K562 (cell line): Measurements from ENCODE around the gene GDNF. TPM values are rescaled to one million over a fixed set of nuclear protein-coding genes. Genes with fewer than 3 reads are reported as not detected.

Experiments
- ATAC-seq: fragments of 200-7000 bp; cut with Tn5 transposase; 3 replicates; pipeline ENCODE4 v1.9.1; 2020; ENCODE audit warnings: moderate library complexity
- BruUV-seq: library from RNA; stranded (reverse); fragments of 400-500 nt; replicated peaks from 2 replicates; lab custom pipeline; 2021; lab: Mats Ljungman, UMichigan
- CTCF ChIA-PET: fragments of 300-600 bp; formaldehyde crosslinking; extraction: SDS; loops from one replicate; lab custom pipeline; 2021; ENCODE audit warnings: low intra/inter-chr PET ratio; lab: Yijun Ruan, JAX
- POLR2A ChIA-PET: fragments of 300-600, 350-650 bp; sonication (Branson Sonifier 250); formaldehyde crosslinking; extraction: SDS; loops from one replicate; lab custom pipeline; 2021; ENCODE audit warnings: antibody characterized with exemption, inconsistent platforms; lab: Yijun Ruan, JAX
- DNase-seq, 4 experiments: peaks; one replicate each; pipeline versions ENCODE4 v3.0.0 to v3.0.0-alpha.2; 2011 to 2018; ENCODE audit warnings: low spot score in 3 of 4, mixed read lengths in 3 of 4; ENCODE audit errors: extremely low read depth in 1 of 4
- FAIRE-seq: peaks from 2 replicates; lab custom pipeline; 2011; peaks lifted over from hg19 to GRCh38; lab: Jason Lieb, UNC
- H2AFZ ChIP-seq: 2 replicates; pipeline ENCODE4 v1.6.0; 2011; ENCODE audit warnings: low read depth, low read length, control low read depth, inconsistent platforms
- H3K27ac ChIP-seq: fragments of 200-600 bp; 3 replicates; pipeline ENCODE4 v1.8.0; 2011; ENCODE audit warnings: low read depth, mild to moderate bottlenecking, control low read depth, inconsistent platforms, low read length, moderate library complexity, mixed read lengths; ENCODE audit errors: extremely low read depth
- H3K27me3 ChIP-seq, 2 experiments: fragments of 300-600 bp in 1 of 2; 2 replicates in 1 of 2; 3 replicates in 1 of 2; pipeline versions ENCODE4 v1.6.0 to v1.8.0; 2011; ENCODE audit warnings: inconsistent platforms in 2 of 2, low read length in 2 of 2, mild to moderate bottlenecking in 1 of 2, mixed read lengths in 1 of 2, moderate library complexity in 1 of 2; ENCODE audit not compliant: control insufficient read depth in 2 of 2, insufficient read depth in 2 of 2
- H3K36me3 ChIP-seq: fragments of 300-600 bp; 3 replicates; pipeline ENCODE4 v1.8.0; 2011; ENCODE audit warnings: mild to moderate bottlenecking, low read length, inconsistent platforms; ENCODE audit not compliant: control insufficient read depth, insufficient read depth
- H3K4me1 ChIP-seq, 2 experiments: fragments of 200-600 bp in 1 of 2; replicated peaks in 1 of 2; 2 replicates in 1 of 2; 3 replicates in 1 of 2; pipeline versions ENCODE4 v1.5.1 to v1.8.0; 2011; ENCODE audit warnings: inconsistent platforms in 2 of 2, low read length in 2 of 2, mild to moderate bottlenecking in 1 of 2, mixed read lengths in 1 of 2, moderate library complexity in 1 of 2; ENCODE audit not compliant: control insufficient read depth in 2 of 2, insufficient read depth in 2 of 2
- H3K4me2 ChIP-seq: 2 replicates; pipeline ENCODE4 v1.6.1; 2011; ENCODE audit warnings: low read length, control low read depth, inconsistent platforms, mixed read lengths; ENCODE audit not compliant: insufficient read depth
- H3K4me3 ChIP-seq: fragments of 200-600 bp; sonication (generic), shearing (Covaris generic); 2 replicates; pipeline ENCODE4 v1.5.1; 2016; ENCODE audit warnings: control low read depth, inconsistent platforms
- H3K79me2 ChIP-seq: fragments of 200-600 bp; 3 replicates; pipeline ENCODE4 v1.8.0; 2011; ENCODE audit warnings: low read length, inconsistent platforms; ENCODE audit not compliant: control insufficient read depth, insufficient read depth
- H3K9ac ChIP-seq, 2 experiments: 2 replicates each; pipeline versions ENCODE4 v1.6.0 to v1.6.1; 2011; ENCODE audit warnings: low read depth in 2 of 2, low read length in 2 of 2, control low read depth in 1 of 2, inconsistent platforms in 1 of 2, mild to moderate bottlenecking in 1 of 2, mixed read lengths in 1 of 2; ENCODE audit not compliant: insufficient read depth in 1 of 2
- H3K9me1 ChIP-seq: one replicate; pipeline ENCODE4 v1.6.0; 2011; ENCODE audit warnings: inconsistent platforms, mild to moderate bottlenecking, low read length, moderate library complexity; ENCODE audit not compliant: control insufficient read depth, insufficient read depth
- H3K9me3 ChIP-seq: replicated peaks from 2 replicates; pipeline ENCODE4 v1.5.1; 2011; ENCODE audit warnings: low read depth, low read length, inconsistent platforms; ENCODE audit not compliant: control insufficient read depth, insufficient read depth
- H4K20me1 ChIP-seq: replicated peaks from 2 replicates; pipeline ENCODE4 v1.6.1; 2011; ENCODE audit warnings: low read length, inconsistent platforms, mixed read lengths; ENCODE audit not compliant: control insufficient read depth, insufficient read depth
- ATF1 ChIP-seq, 2 experiments: fragments of 450-650 bp in 1 of 2; IDR thresholded peaks; 2 replicates each; pipeline ENCODE4 v1.6.1; 2016; ENCODE audit warnings: missing compliant biosample characterization in 1 of 2, missing genetic modification characterization in 1 of 2
- MAZ ChIP-seq, 2 experiments: fragments of 450-650 bp in 1 of 2; sonication (generic) in 1 of 2; formaldehyde crosslinking; IDR thresholded peaks in 1 of 2; conservative IDR thresholded peaks in 1 of 2; 2 replicates each; pipeline versions ENCODE4 v1.4.0 to v1.5.0; 2020; ENCODE audit warnings: mild to moderate bottlenecking in 1 of 2, missing genetic modification reagents in 1 of 2
- MGA ChIP-seq: fragments of 450-650 bp; IDR thresholded peaks from 2 replicates; pipeline ENCODE4 v1.6.1; 2016; ENCODE audit warnings: mild to moderate bottlenecking, moderate library complexity
- PATZ1 ChIP-seq: fragments of 250-450 bp; sonication (Bioruptor Pico); IDR thresholded peaks from 2 replicates; pipeline ENCODE4 v1.5.0; 2020; ENCODE audit warnings: mild to moderate bottlenecking, borderline replicate concordance
- PHF20 ChIP-seq: fragments of 450-650 bp; IDR thresholded peaks from 2 replicates; pipeline ENCODE4 v1.6.1; 2018; ENCODE audit not compliant: partially characterized antibody
- RBM14 ChIP-seq: fragments of 200-400 bp; formaldehyde crosslinking; IDR thresholded peaks from 2 replicates; pipeline ENCODE4 v1.6.1; 2018; ENCODE audit warnings: low read depth, mild to moderate bottlenecking, low read length, moderate library complexity, borderline replicate concordance; ENCODE audit not compliant: insufficient read depth
- WGBS: fragments of 100-300 bp; shearing (Covaris generic); methylation state at CpG from one replicate; pipeline ENCODE4 v1.1.6; 2016; ENCODE audit warnings: low coverage, mixed read lengths; ENCODE audit not compliant: insufficient coverage; ENCODE audit errors: missing lambda C conversion rate; 5-methylcytosine and 5-hydroxymethylcytosine counted together
- in situ Hi-C: fragments of 300-500 bp; cut with MboI; formaldehyde crosslinking; loops from 4 replicates; pipeline ENCODE4 v1.15.0; 2018; ENCODE audit warnings: inconsistent platforms, mixed read lengths
- intact Hi-C: fragments of 100-400 bp; cut with micrococcal nuclease; formaldehyde crosslinking; loops from 2 replicates; pipeline ENCODE4 v1.14.2; 2022
- polyA plus RNA-seq, 8 experiments: library from polyadenylated mRNA; depleted of rRNA in 4 of 8; stranded (reverse) in 5 of 8; unstranded in 3 of 8; fragments of >200 nt; fragmentation: Nextera tagmentation in 2 of 8; fragmentation: Illumina TruSeq in 1 of 8; extraction: Ambion mirVana in 2 of 8; extraction: Trizol in 1 of 8; gene quantifications; 2 replicates each; pipeline versions ENCODE4 v1.2.1 to v1.2.3, GENCODE V29; 2011 to 2014; ENCODE audit warnings: inconsistent platforms in 1 of 8, missing spikeins in 1 of 8
- total RNA-seq, 7 experiments: library from RNA; depleted of rRNA in 6 of 7; stranded (reverse); fragments of >200 nt in 6 of 7; fragmentation: Illumina TruSeq in 2 of 7; extraction: Trizol in 2 of 7; gene quantifications; 2 replicates each; pipeline versions ENCODE4 v1.2.1 to v1.2.3, GENCODE V29; 2011 to 2021; ENCODE audit warnings: low replicate concordance in 1 of 7

The GDNF gene
- total and polyA plus RNA-seq, 9 of the 15 experiments (the other 6 are each of a cell fraction or from before 2014, with no cell fraction given), result not detected

- DNase-seq (no peak), FAIRE-seq (no peak), ATAC-seq (no peak)
- H3K9ac ChIP-seq, result no peak overlapping the region
- H4K20me1 ChIP-seq, result no peaks in the 10 kb centered on the region; the same call in 1 of the 2 replicates
- no peak overlapping the region for H2AFZ ChIP-seq
- H3K79me2 ChIP-seq, result no peaks in the 10 kb centered on the region
- H3K27ac ChIP-seq, result no peak overlapping the region
- H3K4me1 ChIP-seq, result peaks cover 0 to 31% of the 10 kb centered on the region in 2 experiments; a peak in 2 of 5 replicates
- POLR2A ChIA-PET, result interaction anchor here (1.1 kb wide), 1 partner anchor 356 kb away, joined by 3 read pairs; no protein-coding TSS in a partner anchor
- WGBS, result 4% methylated on average over 16 of the region's 16 CpGs
- H3K9me3 ChIP-seq, result 0 out of 2 replicates have a peak, but pooled peaks cover 2% of the 10 kb centered on the region
- no TSS peak for BruUV-seq
- H3K4me2 ChIP-seq, result no peak overlapping the region
- H3K9me1 ChIP-seq, result no peaks in the 10 kb centered on the region
- intact Hi-C loops, result loop anchor here (2.0 kb wide), 1 partner anchor 423 kb away; no protein-coding TSS in a partner anchor
- H3K4me3 ChIP-seq, result no peak overlapping the region
- H3K36me3 ChIP-seq, result no peaks in the 10 kb centered on the region
- CTCF ChIA-PET, result interaction anchor here (0.5 to 1.8 kb wide), 2 partner anchors 357 to 423 kb away, joined by 3 to 9 read pairs; no protein-coding TSS in a partner anchor
- H3K27me3 ChIP-seq, result peaks cover 49 to 73% of the 10 kb centered on the region in 2 experiments
- in situ Hi-C loops, result no loop called here
- TF ChIP-seq MGA (no peak), PHF20 (no peak), ATF1 (CRISPR knock-in tag; IDR thresholded peaks at IDR 0.05) (no peak), ATF1 (tag; IDR thresholded peaks at IDR 0.05) (no peak), RBM14 (no peak), MAZ (CRISPR knock-in tag; conservative IDR thresholded peaks at IDR 0.05 in 1 of 2, IDR thresholded peaks at IDR 0.05 in 1 of 2) (no peak), PATZ1 (CRISPR knock-in tag) (no peak)
Measured at GRCh38 chr5:37836235-37836591, 3.6 kb downstream of the GDNF start.
